OCI-LY3 (cell line): ENCODE measurements around the gene SGPP2.

Experiments
- EZH2phosphoT487 ChIP-seq: fragments of 200-600 bp; shearing (Covaris generic); IDR thresholded peaks from 2 replicates; pipeline ENCODE4 v1.6.1; 2018; ENCODE audit warnings: antibody characterized with exemption, mixed run types, low read depth
- TF ChIP-seq, protein P1 (sequence below): fragments of 200-600, 300-600 bp; sonication (generic); IDR thresholded peaks from 2 replicates; pipeline ENCODE4 v1.5.1; 2014; ENCODE audit warnings: antibody characterized with exemption, low read length, low read depth

DNA sequence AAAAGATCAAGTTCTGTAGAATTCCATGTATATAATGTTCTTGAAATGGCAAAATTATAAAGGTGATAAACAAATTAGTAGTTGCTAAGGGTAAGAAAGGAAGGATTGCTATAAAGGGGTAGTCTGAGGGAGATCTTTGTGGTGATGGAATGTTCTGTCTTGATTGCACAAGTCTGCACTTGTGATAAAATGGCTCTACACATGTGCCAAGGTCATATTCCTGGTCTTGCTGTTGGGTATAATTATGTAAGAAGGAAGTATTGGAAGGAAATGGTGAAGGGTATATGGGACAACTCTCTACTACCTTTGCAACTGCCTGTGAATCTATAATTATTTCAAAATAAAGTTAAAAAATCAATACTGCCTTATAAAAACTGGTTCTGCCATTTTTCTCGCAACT is 15.3 kb downstream of the SGPP2 start:
- TF ChIP-seq, protein P1, sequence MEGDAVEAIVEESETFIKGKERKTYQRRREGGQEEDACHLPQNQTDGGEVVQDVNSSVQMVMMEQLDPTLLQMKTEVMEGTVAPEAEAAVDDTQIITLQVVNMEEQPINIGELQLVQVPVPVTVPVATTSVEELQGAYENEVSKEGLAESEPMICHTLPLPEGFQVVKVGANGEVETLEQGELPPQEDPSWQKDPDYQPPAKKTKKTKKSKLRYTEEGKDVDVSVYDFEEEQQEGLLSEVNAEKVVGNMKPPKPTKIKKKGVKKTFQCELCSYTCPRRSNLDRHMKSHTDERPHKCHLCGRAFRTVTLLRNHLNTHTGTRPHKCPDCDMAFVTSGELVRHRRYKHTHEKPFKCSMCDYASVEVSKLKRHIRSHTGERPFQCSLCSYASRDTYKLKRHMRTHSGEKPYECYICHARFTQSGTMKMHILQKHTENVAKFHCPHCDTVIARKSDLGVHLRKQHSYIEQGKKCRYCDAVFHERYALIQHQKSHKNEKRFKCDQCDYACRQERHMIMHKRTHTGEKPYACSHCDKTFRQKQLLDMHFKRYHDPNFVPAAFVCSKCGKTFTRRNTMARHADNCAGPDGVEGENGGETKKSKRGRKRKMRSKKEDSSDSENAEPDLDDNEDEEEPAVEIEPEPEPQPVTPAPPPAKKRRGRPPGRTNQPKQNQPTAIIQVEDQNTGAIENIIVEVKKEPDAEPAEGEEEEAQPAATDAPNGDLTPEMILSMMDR = no peak
- TF ChIP-seq EZH2phosphoT487 = no peak
